ENCODE measurements around the gene SEZ6.
"Not testable (repeated sequence)": the region's sequence is repeated elsewhere in the genome, so short reads cannot be mapped to it uniquely, and the experiment has no call there.

SEZ6 gene

DNA sequence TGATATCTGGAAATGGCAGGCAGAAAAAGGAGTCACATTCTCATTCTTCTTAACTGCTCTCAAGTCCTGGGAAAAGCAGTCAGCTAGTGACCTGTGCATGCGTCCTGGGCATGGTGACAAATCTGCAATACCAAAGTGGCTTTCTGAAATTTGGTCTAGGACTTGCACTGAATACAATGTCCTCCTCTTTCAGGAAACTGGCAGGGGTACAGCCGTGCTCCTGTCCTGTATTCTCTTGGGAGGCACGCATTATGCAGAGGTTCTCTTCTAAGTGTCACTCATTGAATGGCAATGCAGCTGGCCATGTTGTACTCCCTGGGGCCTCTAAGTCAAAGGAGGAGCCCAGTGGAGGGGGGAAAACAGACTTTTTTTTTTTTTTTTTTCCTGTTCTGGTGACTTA, 65.2 kb downstream of the SEZ6 start:
- no peak for TF ChIP-seq CTCF (IDR thresholded peaks at IDR 0.05; ENCODE audit: insufficient read depth, low read depth, low read length, missing control alignments)
- H3K4me3 ChIP-seq (ENCODE audit: low read depth, low read length) = no peak overlapping the region
- no peak for DNase-seq (ENCODE audit: low read depth)

DNA sequence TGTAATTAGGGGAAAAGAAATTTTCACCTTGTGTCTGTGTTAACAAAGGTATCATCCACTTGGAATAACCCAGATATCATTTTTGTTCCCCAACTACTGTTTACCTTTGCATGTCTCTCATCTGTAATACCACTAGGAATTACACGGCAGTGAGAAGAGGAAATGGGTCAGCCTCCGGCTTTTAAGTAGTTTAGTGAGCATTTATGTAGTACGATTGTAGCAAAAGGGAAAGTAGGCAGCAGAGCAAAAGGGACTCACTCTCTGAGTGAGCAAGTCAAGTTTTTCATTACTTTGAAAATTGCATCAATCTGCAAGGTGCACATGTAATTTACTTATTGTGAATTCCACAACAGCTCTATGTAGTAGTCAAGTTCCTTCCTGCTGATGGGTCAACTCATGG, 65.7 kb downstream of the SEZ6 start:
- no peak for TF ChIP-seq CTCF (IDR thresholded peaks at IDR 0.05; ENCODE audit: insufficient read depth, low read depth, low read length, missing control alignments)
- no peak for DNase-seq (ENCODE audit: low read depth)
- H3K4me3 ChIP-seq (ENCODE audit: low read depth, low read length) = no peak overlapping the region

- TF ChIP-seq CTCF (IDR thresholded peaks at IDR 0.05; ENCODE audit: insufficient read depth, low read depth, low read length, missing control alignments) = no peak
- no peak overlapping the region for H3K4me3 ChIP-seq (ENCODE audit: low read depth, low read length)
- no peak for DNase-seq (ENCODE audit: low read depth)
Measured at GRCh38 chr17:28938552-28938951, 67.3 kb downstream of the SEZ6 start.

DNA sequence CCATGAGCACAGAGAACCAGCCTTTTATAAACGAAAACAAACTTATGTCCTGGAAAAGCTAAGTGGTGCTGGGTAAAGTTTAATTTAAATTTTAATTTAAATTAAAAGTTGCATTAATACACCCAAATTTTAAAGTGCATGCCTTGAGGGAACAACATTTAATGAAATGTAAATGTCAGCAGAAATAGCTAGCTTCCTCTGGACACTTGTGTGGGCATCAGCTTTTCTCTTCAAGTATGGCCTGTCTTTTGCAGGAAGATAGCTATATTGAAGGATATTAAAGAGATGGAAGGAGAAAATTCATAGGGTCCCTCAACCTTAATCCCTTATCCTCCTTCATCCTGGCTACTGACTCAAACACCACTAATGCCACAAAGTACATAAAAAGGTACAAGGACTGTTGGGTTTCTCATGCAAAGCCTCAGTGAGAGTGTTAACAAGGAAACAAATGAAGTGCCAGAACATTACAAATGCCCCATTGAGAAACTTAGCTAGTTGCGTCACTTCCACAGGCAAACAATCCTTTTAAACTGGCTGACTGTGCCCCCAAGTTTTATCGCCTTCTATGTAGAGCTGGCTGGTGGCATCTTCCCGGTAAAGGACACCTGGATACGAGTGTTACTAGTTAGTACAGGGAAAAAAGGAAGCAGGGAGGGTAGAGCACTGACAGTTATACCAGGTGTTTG, 68.6 kb downstream of the SEZ6 start:
- H3K4me3 ChIP-seq (ENCODE audit: low read depth, low read length) = no peak overlapping the region
- no peak for TF ChIP-seq CTCF (IDR thresholded peaks at IDR 0.05; ENCODE audit: insufficient read depth, low read depth, low read length, missing control alignments)
- DNase-seq (ENCODE audit: low read depth) = no peak

GRCh38 chr17:28935744-28936460, 69.9 kb downstream of the SEZ6 start:
- TF ChIP-seq CTCF (IDR thresholded peaks at IDR 0.05; ENCODE audit: insufficient read depth, low read depth, low read length, missing control alignments) = no peak
- DNase-seq (ENCODE audit: low read depth) = no peak
- H3K4me3 ChIP-seq (ENCODE audit: low read depth, low read length) = no peak overlapping the region

- not testable (repeated sequence) for DNase-seq (ENCODE audit: low read depth); H3K4me3 ChIP-seq (ENCODE audit: low read depth, low read length)
Measured at GRCh38 chr17:28934508-28934907, 71.3 kb downstream of the SEZ6 start.

- TF ChIP-seq CTCF (IDR thresholded peaks at IDR 0.05; ENCODE audit: insufficient read depth, low read depth, low read length, missing control alignments) = no peak
- no peak overlapping the region for H3K4me3 ChIP-seq (ENCODE audit: low read depth, low read length)
- DNase-seq (ENCODE audit: low read depth) = no peak
Measured at GRCh38 chr17:28929787-28930186, 76.0 kb downstream of the SEZ6 start.
